ENCODE results near the gene ATP7B. TPM values are rescaled to one million over a fixed set of nuclear protein-coding genes. Genes with fewer than 3 reads are reported as not detected.

Gene ATP7B
- total RNA-seq, 4 donors from 2014 or later, result 2.0 to 8.3 (median 5.1) TPM

DNA sequence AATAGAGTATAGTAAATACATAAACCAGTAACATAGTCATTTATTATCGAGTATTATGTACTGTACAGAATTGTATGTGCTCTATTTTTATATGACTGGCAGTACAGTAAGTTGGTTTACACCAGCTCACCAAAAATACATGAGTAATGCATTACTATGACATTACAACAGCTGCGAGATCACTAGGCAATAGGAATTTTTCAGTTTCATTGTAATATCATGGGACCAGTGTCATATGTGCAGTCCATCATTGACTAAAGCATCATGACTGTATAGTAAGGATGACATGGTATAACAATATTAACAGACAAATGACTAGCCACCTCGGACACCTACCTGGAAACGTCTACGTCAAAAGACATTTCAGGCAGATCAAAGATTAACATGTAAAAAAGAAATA is 33.6 kb downstream of the ATP7B start:
- no peaks in the 10 kb centered on the region for H3K4me1 ChIP-seq
- H3K9me3 ChIP-seq, result no peaks in the 10 kb centered on the region
- no peak overlapping the region for H3K4me3 ChIP-seq
- no peak for DNase-seq (ENCODE audit: low spot score in 2 of 2)
- 95% methylated on average over 5 of the region's 5 CpGs for WGBS
- H3K36me3 ChIP-seq, result no peaks in the 10 kb centered on the region
- no peak overlapping the region for H3K27ac ChIP-seq
- no peak for TF ChIP-seq POLR2AphosphoS5 (IDR thresholded peaks at IDR 0.05)
- TF ChIP-seq, protein P1, sequence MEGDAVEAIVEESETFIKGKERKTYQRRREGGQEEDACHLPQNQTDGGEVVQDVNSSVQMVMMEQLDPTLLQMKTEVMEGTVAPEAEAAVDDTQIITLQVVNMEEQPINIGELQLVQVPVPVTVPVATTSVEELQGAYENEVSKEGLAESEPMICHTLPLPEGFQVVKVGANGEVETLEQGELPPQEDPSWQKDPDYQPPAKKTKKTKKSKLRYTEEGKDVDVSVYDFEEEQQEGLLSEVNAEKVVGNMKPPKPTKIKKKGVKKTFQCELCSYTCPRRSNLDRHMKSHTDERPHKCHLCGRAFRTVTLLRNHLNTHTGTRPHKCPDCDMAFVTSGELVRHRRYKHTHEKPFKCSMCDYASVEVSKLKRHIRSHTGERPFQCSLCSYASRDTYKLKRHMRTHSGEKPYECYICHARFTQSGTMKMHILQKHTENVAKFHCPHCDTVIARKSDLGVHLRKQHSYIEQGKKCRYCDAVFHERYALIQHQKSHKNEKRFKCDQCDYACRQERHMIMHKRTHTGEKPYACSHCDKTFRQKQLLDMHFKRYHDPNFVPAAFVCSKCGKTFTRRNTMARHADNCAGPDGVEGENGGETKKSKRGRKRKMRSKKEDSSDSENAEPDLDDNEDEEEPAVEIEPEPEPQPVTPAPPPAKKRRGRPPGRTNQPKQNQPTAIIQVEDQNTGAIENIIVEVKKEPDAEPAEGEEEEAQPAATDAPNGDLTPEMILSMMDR (IDR thresholded peaks at IDR 0.05), result no peak
- TF ChIP-seq EP300 (IDR thresholded peaks at IDR 0.05), result no peak
- TF ChIP-seq POLR2A (IDR thresholded peaks at IDR 0.05), result no peak
- no peaks in the 10 kb centered on the region for H3K27me3 ChIP-seq

DNA sequence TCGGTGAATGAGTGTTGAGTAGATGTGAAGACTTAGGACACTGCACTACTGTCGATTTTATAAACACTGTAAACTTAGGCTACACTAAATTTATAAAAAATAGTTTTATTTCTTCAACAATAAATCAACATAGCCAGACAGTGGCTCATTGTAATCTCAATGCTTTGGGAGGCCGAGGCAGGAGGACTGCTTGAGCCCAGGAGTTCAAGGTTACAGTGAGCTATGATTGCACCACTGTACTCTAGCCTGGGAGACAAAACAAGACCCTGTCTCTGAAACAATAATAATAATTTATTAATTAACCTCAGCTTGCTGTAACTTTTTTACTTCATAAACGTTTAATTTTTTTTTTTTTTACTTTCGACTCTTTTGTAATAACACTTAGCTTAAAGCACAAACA is 34.4 kb downstream of the ATP7B start:
- no peak for DNase-seq (ENCODE audit: low spot score in 2 of 2)
- no peak overlapping the region for H3K27ac ChIP-seq
- no peaks in the 10 kb centered on the region for H3K9me3 ChIP-seq
- 94% methylated on average over 5 of the region's 5 CpGs for WGBS
- H3K4me1 ChIP-seq, result no peaks in the 10 kb centered on the region
- no peak overlapping the region for H3K4me3 ChIP-seq
- TF ChIP-seq, protein P1 (IDR thresholded peaks at IDR 0.05), result no peak
- TF ChIP-seq EP300 (IDR thresholded peaks at IDR 0.05), result no peak
- TF ChIP-seq POLR2AphosphoS5 (IDR thresholded peaks at IDR 0.05), result no peak
- TF ChIP-seq POLR2A (IDR thresholded peaks at IDR 0.05), result no peak
- no peaks in the 10 kb centered on the region for H3K27me3 ChIP-seq
- H3K36me3 ChIP-seq, result no peaks in the 10 kb centered on the region

DNA sequence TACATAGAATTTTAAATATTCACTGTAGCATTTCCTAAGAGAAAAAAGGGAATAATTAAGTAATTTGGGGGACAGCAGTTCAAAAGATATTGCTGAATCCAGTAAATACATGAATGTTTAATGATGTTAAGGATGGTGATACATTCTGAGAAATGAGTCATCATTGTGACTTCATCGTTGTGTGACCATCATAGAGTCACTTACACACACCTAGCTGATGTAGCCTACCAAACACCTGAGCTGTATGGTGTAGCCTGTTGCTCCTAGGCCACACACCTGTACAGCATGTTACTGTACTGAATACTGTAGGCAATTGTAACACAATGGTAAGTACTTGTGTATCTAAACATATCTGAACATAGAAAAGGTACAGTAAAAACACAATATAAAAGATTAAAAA is 34.8 kb downstream of the ATP7B start:
- no peaks in the 10 kb centered on the region for H3K36me3 ChIP-seq
- no peak overlapping the region for H3K27ac ChIP-seq
- no peaks in the 10 kb centered on the region for H3K9me3 ChIP-seq
- no peak overlapping the region for H3K4me3 ChIP-seq
- WGBS, result 4% methylated on average over 1 of the region's 1 CpG
- TF ChIP-seq EP300 (IDR thresholded peaks at IDR 0.05) (no peak), POLR2AphosphoS5 (IDR thresholded peaks at IDR 0.05) (no peak), POLR2A (IDR thresholded peaks at IDR 0.05) (no peak)
- TF ChIP-seq, protein P1 (IDR thresholded peaks at IDR 0.05), result no peak
- H3K4me1 ChIP-seq, result no peaks in the 10 kb centered on the region
- H3K27me3 ChIP-seq, result no peaks in the 10 kb centered on the region
- no peak for DNase-seq (ENCODE audit: low spot score in 2 of 2)

DNA sequence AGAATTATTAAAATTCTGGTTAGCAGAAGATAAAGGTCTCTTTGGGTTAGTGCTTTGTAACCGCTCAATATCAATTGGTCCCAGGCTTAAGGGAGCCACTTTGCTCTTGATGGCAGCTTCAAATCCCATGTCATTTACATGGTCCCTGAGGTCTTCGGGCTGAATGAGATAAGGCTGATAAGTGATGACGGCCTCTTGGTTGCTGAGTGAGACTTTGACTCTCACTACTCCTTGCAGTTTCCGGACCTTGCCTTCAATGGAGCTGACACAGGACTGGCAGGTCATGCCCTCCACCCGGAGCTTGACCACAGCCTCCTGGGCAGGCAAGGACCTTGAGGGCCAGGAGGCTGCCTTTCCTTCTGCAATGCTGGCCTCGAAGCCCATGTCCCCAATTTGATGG is 36.8 kb downstream of the ATP7B start:
- 100% methylated on average over 6 of the region's 6 CpGs for WGBS
- Histone ChIP-seq H3K36me3 (no peaks in the 10 kb centered on the region), H3K4me1 (no peaks in the 10 kb centered on the region), H3K4me3 (no peak overlapping the region), H3K9me3 (no peaks in the 10 kb centered on the region), H3K27me3 (no peaks in the 10 kb centered on the region), H3K27ac (no peak overlapping the region)
- DNase-seq (ENCODE audit: low spot score in 2 of 2), result no peak
- TF ChIP-seq POLR2AphosphoS5 (IDR thresholded peaks at IDR 0.05) (no peak), EP300 (IDR thresholded peaks at IDR 0.05) (no peak), POLR2A (IDR thresholded peaks at IDR 0.05) (no peak)
- TF ChIP-seq, protein P1 (IDR thresholded peaks at IDR 0.05), result no peak

DNA sequence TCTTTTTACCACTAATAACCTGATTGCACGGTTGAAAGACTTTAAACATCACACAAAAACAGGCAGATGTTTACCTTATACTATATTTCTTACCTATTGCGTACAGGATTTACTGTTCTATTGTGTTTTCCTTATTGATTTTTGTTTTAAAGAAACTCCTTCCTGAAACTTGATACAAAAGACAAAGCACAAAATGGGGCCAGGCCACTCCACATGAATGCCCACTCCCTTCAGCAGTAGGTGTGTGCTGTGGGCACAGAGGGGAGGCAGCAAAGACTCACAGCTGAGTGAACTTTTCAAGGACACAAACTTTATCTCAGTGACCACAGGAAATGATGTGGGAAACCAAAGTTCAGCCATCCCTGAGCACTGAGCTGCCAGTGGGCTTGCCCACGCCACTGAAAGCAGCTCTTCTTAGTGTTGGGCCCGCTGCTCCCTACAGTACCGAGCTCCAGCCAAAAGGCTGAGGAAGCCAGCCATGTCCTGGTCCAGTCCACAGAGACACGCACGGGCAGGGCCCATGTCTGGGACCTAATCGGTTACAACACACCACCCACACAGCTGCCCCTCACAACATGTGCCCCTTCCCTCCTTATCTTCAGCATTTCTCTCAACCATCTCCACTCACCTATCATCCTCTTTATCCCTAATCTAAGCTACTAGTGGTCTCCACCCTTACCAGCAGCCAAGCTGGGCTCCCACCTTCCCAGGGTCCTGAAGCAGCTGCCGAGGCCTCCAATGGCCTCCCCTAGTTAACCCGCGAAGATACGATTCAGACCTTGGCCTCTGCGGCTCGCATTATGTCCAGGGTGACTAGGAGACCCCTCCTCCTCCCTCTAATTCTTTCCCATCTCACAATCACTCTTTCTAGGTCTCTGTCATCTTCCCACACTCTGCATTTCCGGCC is 39.5 kb downstream of the ATP7B start:
- WGBS, result 95% methylated on average over 15 of the region's 15 CpGs
- DNase-seq (ENCODE audit: low spot score in 2 of 2), result no peak
- Histone ChIP-seq H3K36me3 (no peaks in the 10 kb centered on the region), H3K4me3 (no peak overlapping the region), H3K9me3 (no peaks in the 10 kb centered on the region), H3K27ac (no peak overlapping the region), H3K4me1 (no peaks in the 10 kb centered on the region), H3K27me3 (no peaks in the 10 kb centered on the region)
- TF ChIP-seq POLR2AphosphoS5 (IDR thresholded peaks at IDR 0.05), result no peak
- TF ChIP-seq, protein P1 (IDR thresholded peaks at IDR 0.05), result no peak
- no peak for TF ChIP-seq POLR2A (IDR thresholded peaks at IDR 0.05)
- no peak for TF ChIP-seq EP300 (IDR thresholded peaks at IDR 0.05)
